GM21447 (cell line): ENCODE data around the gene WASHC2C.
A peak's percentile ranks its signal among the peaks of the same experiment; 100 is the strongest.
"Not testable (repeated sequence)": the region's sequence is repeated elsewhere in the genome, so short reads cannot be mapped to it uniquely, and the experiment has no call there.

Experiments used
- ATAC-seq: cut with Tn5 transposase; IDR thresholded peaks from one replicate; pipeline ENCODE4 v1.9.1; 2021; ENCODE audit not compliant: unreplicated experiment

The WASHC2C gene

GRCh38 chr10:45761622-45762021, 34.6 kb downstream of the WASHC2C start:
- peak; percentile 72 for ATAC-seq

DNA sequence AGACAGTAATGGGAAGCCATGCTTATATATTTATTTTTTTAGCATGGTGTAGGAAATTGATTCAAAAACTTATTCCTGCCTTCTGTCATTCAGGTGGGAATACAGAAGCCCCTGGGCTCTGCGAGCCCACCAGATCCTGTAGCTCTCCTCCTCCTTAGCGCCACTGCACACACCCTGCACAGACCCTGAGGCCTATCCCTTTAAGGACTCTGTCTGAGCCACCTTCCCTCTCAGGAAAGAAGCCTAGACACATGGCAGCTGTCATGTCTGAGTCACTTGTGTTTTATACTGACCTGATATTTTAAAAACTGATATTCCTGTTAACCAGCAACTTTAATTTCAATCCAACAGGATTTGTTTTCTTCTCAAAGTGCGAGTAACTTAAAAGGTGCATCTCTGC, 36.0 kb downstream of the WASHC2C start:
- not testable (repeated sequence) for ATAC-seq

DNA sequence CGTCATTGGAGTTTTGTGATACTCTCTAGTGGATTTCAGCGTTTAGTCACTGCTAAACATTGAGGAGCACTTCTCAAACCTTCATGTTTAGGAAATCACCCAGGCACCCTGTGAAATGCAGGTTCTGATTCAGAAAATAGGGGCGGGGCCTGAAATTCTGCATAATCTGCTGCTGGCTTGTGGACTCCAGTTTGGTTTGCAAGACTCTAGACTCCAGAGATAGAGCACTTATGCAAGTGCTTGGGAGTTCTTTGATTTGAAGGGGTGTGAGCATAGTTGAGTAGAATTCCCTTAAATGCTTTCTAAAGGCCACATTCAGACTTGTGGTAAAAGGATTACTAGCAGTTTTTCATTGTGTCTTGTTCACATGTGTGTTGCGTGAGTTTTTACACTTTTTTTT, 41.3 kb downstream of the WASHC2C start:
- ATAC-seq, result not testable (repeated sequence)

GRCh38 chr10:45771757-45772461, 44.8 kb downstream of the WASHC2C start:
- ATAC-seq, result not testable (repeated sequence)

GRCh38 chr10:45786217-45786616, 59.2 kb downstream of the WASHC2C start:
- not testable (repeated sequence) for ATAC-seq

DNA sequence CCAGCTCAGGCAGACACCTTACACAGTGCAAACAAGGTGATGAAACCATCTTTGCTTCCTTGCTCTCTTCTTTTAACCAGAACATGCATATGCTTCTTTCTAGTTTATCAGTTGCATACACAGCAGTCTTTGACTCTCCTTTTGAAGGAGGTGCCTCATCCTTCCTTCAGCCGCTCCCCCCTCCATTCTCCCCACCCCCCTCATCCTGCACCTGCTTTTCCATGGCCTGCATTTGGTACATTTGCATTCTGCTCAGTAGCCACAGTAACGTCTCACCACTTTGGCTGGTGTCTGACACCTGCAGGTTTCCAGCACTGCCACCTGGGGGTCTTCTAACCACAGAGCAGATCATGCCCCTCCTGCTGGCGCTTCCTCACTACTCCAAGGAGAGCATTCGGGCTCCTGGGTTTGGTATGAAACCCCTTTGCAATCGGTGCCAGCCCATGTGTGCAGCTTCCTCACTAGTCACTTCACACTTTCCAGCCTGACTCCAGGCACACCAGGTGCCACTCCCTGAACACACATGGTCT, 60.2 kb downstream of the WASHC2C start:
- ATAC-seq, result not testable (repeated sequence)

- not testable (repeated sequence) for ATAC-seq
Measured at GRCh38 chr10:45789991-45790390, 62.9 kb downstream of the WASHC2C start.

DNA sequence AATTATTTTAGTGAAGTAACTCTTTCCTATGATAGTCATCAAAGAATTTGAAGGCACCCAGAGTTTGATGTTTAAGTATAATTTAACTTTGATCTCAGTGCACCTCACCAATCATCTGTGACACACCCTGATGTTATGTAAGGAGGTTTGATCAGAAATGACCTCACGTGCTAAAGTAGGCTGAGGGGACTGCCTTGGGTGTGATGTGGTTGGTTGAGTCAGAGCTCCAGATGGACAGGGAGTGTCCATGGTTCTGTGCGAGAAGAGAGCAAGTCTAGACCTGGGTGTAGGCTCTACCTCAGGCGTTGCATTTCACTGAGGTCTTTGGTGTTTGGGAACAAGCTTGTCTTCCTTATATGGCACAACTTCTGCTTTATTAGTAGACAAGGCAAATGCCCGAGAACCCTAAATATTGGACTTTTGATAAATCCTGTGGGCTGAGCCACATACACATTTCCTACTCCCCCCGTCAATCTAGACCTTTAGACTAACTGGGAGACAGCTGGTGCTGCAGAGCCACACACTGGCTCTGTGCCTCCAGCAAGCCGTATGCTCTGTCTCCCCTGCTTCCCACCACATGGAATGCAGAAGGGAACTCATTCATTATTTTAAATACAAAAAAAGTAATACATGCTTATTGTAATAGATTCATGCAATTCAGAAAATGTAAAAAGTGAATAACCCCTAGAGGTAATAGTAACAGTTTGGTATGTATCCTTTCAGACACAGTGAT, 63.8 kb downstream of the WASHC2C start:
- ATAC-seq, result not testable (repeated sequence)

- ATAC-seq, result not testable (repeated sequence)
Measured at GRCh38 chr10:45794761-45795160, 67.7 kb downstream of the WASHC2C start.

- ATAC-seq, result not testable (repeated sequence)
Measured at GRCh38 chr10:45803060-45804010, 76.3 kb downstream of the WASHC2C start.

DNA sequence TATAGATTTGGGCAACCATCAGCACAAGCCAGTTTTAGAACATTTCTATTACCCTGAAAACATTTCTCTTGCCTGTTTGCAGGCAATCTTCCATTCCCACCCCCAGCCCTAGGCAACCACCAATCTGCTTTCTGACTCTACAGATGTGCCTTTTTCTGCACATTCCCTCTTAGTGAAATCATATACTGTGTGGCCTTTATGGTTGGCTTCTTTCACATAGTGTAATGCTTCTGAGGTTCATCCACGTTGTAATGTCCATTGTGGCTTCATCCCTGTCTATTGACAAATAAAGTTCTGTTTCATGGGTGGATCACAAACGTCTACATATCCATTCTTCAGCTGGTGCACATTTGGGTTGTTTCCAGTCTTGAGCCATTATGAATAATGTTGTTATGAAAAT, 77.9 kb downstream of the WASHC2C start:
- ATAC-seq, result not testable (repeated sequence)

GRCh38 chr10:45809837-45810236, 82.8 kb downstream of the WASHC2C start:
- no peak for ATAC-seq

GRCh38 chr10:45811075-45811474, 84.0 kb downstream of the WASHC2C start:
- no peak for ATAC-seq

- not testable (repeated sequence) for ATAC-seq
Measured at GRCh38 chr10:45812959-45813358, 85.9 kb downstream of the WASHC2C start.

GRCh38 chr10:45814146-45814545, 87.1 kb downstream of the WASHC2C start:
- not testable (repeated sequence) for ATAC-seq

GRCh38 chr10:45817130-45817859, 90.2 kb downstream of the WASHC2C start:
- ATAC-seq, result no peak

DNA sequence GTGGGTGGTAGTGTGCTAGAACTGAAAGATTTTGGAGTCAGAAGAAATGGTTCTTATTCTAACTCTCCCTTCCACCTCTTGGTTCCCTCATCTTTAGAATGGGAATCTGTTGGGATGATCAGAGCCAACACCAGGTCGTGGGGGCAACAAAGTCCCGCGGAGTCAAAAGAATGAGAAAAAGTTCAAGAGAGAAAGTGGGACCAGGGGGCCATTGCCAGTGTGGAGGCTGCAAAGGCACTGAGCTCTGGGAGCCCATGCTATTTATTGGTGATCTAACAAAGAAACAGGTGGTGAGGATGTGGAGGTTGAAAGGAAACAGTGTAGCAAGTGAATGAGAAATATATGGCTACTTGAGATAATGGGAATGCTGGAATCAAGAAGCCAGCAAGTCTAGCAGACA, 90.8 kb downstream of the WASHC2C start:
- no peak for ATAC-seq

DNA sequence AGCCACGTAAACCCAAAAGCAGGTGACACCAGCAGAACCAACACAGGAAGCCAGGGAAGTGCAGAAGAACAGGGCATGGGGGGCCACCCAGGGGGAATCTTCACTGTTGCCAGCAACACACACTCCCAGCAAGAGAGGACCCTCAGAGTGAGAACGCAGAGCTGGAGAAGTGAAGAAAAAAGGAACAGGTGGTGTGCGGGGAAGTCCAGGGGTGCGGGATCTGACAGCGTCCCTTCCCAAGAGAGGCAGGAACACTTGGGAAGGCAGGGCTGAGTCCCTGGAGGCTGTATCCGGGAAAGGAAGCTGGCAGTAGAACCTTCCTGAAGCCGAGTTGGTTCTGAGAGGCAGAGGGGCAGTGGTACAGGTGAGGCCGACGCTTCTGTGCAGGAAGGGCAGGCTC, 92.5 kb downstream of the WASHC2C start:
- no peak for ATAC-seq

DNA sequence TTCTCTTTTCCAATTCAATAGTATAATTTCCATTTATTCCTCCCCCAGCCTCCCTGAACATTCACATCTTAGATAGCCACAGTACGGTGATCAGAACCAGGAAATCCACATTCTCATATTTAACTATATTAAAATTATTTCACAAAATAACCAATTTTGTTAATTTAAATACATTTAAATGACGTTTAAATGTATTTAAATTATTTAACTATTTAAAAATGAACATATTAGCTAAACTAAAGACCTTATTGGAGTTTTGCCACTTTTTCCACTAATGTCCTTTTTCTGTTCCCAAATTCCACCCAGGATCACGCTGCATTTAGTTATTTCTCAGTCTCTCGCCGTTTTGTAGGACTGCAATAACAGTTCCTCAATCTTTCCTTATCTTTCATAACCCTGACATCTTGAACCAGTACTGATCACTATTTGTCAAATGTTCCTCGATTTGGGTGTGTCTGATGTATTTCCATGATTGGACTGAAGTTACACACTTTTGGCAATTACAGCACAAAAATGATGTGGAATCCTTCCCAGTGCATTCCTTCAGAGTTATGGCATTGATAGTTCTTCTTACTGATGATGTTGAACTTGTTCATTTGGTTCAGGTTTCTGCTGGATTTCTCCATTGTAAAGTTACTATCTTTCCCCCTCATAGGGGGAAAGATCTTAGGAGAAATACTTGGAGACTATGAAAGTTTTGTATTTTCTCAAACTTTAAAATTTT, 93.2 kb downstream of the WASHC2C start:
- ATAC-seq, result not testable (repeated sequence)

DNA sequence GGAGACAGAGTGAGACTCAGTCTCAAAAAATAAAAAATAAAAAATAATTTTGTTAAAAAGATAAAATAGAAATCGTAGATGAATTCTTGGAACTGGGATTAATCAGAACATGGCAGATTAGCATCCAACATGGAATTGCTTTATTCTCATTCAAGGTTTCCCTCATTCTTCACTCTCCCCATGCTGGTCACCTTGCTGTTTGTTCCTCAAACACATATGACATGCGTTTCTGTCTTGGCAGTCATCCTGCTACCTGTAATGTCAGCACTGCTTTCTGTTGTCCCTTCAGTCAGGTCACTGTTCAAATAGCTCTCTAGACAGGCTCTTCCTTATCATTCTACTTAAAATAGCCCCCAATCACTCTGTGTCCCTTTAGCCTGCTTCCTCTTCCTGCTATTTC, 95.9 kb downstream of the WASHC2C start:
- ATAC-seq, result not testable (repeated sequence)
